Stimulated activated naive CD4-positive, alpha-beta T cell treated with Interleukin-2 at 50 U/mL for 16 hours (primary cell): ENCODE data around the gene PCSK6.
"Not testable (repeated sequence)": the region's sequence is repeated elsewhere in the genome, so short reads cannot be mapped to it uniquely, and the experiment has no call there.

Experiments
- DNase-seq: peaks from one replicate; lab custom pipeline; 2025; lab: John Stamatoyannopoulos, UW

Gene PCSK6

GRCh38 chr15:101307897-101308603 lies 181.5 kb downstream of the PCSK6 start:
- no peak for DNase-seq

DNA sequence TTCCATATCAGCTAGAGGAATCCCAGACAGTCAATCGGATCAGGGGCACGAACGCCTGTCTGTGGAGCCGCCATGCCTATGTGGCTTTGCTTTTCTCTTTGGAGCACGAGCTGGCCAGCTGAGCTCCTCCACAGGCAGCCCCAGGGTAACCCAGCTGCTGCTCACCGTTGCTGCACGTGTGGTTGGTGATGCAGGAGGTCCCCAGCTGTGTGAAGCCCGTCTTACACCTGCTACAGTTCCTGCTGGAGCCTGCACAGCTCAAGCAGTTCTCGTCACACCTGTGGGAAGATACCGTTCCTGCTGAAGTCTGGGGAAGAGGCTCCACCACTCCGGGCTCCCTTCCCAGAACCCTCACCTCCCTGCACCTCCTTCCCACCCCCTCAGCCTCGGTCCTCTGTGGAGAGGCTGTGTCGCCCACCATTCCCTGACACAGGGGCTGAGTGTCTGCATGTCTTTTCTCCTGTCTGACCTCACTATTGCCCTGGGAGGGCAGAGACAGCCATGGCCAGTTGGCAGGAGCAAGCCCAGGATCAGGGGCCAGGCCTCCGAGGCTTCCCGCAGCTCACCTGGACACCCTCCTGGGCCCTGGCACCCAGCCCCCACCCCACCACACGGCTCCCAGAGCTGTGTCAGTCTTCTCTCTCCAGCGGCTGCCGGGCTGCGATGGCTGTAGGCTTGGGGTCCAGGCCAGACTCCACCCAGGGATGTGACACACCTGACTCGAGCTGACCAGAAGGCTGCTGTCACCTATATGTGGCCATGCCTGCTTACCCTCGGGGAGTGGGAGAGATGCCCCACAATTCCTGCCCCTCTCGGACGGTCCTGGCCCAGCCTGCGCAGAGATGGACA lies 182.2 kb downstream of the PCSK6 start:
- no peak for DNase-seq

GRCh38 chr15:101306341-101307047 lies 183.0 kb downstream of the PCSK6 start:
- no peak for DNase-seq

GRCh38 chr15:101305820-101306255 lies 183.7 kb downstream of the PCSK6 start:
- DNase-seq, result no peak

- DNase-seq, result no peak
Measured at GRCh38 chr15:101303408-101303807, 186.1 kb downstream of the PCSK6 start.

- no peak for DNase-seq
Measured at GRCh38 chr15:101296418-101297405, 192.8 kb downstream of the PCSK6 start.

- DNase-seq, result no peak
Measured at GRCh38 chr15:101295607-101296161, 193.8 kb downstream of the PCSK6 start.

DNA sequence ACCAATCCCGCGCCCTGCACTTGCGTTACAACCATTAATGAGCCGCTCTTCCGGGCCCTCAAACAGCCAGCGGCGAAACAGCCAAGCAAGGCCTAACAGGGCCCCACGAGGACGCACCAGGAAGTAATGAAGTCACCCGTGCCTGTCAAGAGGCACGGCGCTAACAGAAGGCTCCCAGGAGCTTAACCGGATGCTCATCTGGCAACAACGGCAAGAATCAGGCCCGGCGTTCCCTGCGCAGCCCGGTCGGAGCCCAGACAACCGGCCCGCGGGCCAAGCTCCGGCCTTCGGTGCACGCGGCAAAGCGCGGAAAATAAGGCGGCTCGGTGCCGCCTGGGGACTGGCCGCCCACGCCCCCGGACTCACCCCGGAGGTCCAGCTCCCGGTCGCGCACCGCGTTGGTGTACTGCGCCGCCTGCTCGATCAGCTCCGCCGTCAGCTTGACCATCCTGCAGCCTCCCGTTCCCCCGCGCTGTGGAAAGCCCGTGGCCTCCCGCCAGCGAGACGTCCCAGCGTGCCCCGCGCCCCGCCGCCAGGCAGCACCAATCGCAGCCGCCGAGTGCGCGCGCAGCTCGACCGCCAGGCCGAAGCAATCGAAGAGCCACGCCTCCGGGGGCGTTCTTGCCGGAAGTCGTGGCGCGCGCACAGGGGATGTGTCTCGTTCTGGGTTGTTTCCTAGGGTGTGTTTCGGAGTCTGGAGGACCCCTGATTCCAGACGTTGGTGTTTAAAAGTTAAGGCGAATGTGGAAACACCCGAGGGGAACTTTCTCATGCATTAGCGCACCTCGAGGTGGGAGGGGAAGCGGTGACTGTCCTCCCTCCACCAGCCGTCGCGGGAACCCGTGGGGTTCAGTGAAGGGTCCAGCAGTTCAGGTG lies 194.5 kb downstream of the PCSK6 start, which contains the start of gene SNRPA1:
TSS of gene SNRPA1 (minus strand) at position 518 of the 876 bp plus-strand sequence. CDS start at position 448, 70 bp downstream.
- peak; percentile 96 for DNase-seq

DNA sequence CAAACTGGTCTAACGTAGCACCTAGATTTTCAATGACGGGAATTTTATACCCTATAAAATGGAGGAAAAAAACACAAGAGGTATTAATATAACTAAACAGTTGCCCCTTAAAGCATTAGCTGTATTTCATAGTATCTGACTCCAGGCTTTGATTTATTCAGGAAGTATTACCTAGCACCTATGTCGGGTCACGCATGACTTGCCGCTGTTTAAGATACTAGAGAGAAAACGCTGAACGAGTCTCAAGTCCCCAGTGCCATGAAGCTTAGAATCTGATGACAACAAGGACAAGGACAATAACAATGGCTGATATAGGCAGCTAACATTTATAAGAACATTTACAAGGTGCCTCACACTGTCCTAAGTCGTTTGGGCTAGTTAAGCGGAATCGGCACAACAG lies 196.4 kb downstream of the PCSK6 start:
- DNase-seq, result no peak

GRCh38 chr15:101288905-101289513 lies 200.5 kb downstream of the PCSK6 start:
- DNase-seq, result no peak

DNA sequence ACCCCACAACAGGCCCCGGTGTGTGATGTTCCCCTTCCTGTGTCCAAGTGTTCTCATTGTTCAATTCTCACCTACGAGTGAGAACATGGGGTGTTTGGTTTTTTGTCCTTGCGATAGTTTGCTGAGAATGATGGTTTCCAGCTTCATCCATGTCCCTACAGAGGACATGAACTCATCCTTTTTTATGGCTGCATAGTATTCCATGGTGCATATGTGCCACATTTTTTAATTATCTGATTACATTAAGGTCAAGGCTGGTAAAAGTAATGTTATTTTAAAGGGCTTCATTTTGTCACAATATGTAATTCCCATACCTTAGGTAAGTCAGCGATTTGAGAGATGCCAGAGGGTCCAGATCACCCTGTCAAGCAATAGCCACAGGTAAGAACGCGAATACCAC lies 202.2 kb downstream of the PCSK6 start:
- not testable (repeated sequence) for DNase-seq

GRCh38 chr15:101286471-101287114 lies 202.9 kb downstream of the PCSK6 start:
- DNase-seq, result no peak

DNA sequence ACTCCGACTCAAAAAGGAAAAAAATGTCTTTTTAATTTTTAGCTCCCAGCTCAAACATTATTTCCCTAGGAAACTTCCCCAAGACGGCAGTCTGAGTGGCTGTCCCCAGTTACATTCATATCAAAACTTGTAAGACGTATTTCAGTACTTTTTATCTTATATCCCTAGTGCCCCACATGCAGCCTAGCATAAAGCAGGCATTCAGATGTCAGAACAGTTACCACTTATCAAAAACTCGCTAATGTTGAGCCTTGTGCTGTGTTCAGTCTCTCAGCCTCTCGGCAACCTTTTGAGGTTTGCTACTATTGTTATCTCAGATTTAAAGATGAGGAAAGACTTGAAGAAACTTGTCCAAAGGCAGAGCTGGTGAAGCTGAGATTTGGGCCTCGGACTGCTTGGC lies 205.6 kb downstream of the PCSK6 start:
- DNase-seq, result no peak

DNA sequence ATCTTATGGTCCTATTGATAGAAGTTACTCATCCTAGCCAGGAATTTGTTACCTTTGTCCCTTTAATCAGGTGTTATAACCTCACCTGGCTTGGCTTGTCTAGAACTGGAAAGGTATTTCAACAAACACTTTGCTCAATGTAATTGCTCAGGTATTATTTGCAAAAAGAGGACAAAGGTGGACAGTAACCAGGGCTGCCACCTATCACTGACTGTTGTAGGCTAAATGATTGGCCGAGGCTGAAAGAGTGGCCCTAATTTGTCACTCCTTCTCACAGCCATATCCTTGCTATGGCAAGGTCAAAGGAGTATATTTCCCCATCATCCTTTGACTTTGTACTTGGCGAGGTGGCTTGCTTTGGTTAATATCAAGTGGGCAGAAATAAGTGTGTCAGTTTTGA lies 209.5 kb downstream of the PCSK6 start:
- DNase-seq, result no peak

DNA sequence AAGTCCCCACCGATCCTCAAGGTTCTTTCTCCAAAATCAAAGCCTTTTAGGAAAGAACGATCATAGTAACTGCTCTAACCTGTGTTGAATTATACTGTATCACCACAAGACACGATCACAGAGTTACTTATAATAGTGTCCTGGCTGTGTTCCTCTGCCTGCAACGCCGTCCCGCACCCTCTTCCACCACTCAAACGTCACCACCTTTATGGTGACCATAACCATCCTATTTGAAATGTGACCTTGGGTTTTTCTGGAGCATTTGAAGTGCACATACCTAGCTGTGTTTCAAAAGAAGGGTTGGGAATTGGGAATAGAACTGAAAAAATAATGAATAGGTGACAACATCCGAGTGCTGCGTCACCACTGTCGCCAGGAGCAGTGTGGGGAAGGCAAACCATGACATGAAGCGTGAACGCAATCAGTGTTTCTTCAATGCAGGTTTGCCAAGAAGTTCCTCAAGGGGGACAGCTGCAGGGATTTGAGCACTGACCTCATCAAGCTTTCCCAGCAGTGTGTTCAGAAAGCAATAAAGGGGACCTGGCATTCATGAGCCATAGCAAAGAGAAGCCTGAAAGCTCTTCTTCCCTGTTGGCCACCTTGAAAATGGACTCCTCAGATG lies 211.5 kb downstream of the PCSK6 start:
- no peak for DNase-seq

DNA sequence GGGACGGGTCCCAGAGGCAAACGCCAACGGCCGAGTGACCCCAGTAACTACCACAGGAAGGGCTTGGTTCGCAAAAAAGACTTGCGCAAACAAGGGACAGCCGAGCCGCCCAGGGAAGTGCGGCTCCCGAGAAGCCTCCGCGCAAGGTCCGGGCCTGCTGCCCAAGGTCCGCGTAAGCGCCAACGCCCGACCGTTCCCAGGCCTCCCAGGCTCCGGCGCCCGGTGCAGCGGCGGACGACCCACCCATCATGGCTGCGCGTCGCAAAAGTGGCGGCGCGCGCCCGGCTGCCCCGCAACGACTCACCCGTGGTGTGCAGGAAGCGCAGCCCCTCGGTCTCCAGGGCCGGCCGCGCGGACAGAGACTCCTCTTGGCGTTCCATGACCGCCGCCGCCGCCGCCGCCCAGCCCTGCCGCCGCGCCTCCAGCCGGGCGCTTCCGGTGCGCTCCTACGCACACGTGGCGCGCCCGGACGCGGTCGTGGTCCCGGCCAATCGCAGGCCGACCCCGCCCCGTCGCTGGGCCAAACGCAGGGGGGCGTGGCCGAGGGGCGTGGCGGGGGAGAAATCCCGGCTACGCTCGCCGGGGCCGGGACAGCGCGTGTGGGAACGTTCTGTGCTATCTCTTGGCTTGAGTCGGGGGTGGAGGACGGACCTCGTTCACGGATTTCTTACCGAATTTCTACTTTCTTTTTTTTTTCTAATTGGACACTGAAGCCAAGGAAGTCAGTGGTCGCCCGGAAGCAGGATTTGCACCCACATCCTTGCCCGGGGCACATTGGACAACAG lies 212.3 kb downstream of the PCSK6 start, which contains the start of gene SELENOS:
TSS of gene SELENOS (minus strand) at position 448 of the 785 bp plus-strand sequence. CDS start at position 380, 68 bp downstream.
- DNase-seq, result peak; percentile 84

DNA sequence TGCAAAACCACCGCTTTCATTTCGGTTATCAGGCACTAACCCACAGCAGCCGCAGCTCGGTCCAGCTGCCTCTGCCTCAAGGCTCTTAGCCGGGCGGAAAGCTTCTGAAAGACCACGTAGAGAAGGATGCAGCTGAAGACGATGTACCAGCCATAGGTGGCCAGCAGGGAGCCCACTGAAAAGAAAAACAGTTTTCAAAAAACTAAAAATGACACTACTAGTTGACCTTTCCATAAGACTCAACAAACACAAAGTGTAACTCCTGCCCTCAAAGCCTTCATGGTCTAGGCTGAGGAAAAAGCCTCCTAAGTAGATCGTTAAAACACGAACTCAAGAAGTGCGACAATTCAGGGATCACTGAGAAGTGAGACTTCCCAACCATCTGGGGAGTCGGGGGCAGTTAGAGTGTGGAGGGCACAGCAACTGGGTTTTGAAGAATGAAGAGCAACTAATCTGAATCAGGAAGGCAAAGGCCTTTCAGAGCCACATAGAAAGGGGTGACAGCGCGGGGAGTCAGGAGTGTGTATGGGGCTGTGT lies 212.9 kb downstream of the PCSK6 start:
- DNase-seq, result peak; percentile 14
